ENCODE results near the gene ID4. TPM values are rescaled to one million over a fixed set of nuclear protein-coding genes. Genes with fewer than 3 reads are reported as not detected.

The ID4 gene
- total RNA-seq, 1 donor from 2014 or later = 115 TPM

GRCh38 chr6:19891451-19891850 is 54.3 kb downstream of the ID4 start:
- Mint-ChIP-seq H3K4me3 (no peak overlapping the region), H3K36me3 (no peaks in the 10 kb centered on the region)

More at GRCh38 chr6:19891451-19891850, 54.3 kb downstream of the ID4 start:
- Mint-ChIP-seq H3K4me1 (peaks cover 21% of the 10 kb centered on the region), H3K9me3 (peaks cover 22% of the 10 kb centered on the region), H3K27ac (no peak overlapping the region), H3K27me3 (ENCODE audit: low read depth) (no peaks in the 10 kb centered on the region)
- no peak for DNase-seq (ENCODE audit: low spot score in 2 of 2, unreplicated experiment in 2 of 2)
- TF ChIP-seq CTCF (IDR thresholded peaks at IDR 0.05; ENCODE audit: unreplicated experiment) = no peak

Data from mesothelial cell of epicardium (in vitro differentiated cells).